ENCODE data around the gene ADGRG3.

DNA sequence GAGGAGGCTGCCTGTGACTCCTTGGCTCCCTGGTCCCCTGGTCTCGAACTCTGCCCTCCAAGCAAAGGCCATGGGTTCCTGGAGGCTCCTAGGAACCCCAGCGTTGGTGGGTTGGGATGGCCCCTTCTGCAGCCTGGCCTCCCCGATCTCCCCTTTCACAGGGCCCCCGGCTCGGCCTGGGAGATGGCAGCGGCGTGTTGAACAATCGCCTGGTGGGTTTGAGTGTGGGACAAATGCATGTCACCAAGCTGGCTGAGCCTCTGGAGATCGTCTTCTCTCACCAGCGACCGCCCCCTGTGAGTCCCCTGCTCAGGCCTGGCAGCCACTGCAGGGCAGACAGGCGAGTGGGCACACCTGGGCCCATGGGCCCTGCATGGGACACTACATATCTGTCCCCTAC is 10.9 kb downstream of the ADGRG3 start:
- TF ChIP-seq, protein P1, sequence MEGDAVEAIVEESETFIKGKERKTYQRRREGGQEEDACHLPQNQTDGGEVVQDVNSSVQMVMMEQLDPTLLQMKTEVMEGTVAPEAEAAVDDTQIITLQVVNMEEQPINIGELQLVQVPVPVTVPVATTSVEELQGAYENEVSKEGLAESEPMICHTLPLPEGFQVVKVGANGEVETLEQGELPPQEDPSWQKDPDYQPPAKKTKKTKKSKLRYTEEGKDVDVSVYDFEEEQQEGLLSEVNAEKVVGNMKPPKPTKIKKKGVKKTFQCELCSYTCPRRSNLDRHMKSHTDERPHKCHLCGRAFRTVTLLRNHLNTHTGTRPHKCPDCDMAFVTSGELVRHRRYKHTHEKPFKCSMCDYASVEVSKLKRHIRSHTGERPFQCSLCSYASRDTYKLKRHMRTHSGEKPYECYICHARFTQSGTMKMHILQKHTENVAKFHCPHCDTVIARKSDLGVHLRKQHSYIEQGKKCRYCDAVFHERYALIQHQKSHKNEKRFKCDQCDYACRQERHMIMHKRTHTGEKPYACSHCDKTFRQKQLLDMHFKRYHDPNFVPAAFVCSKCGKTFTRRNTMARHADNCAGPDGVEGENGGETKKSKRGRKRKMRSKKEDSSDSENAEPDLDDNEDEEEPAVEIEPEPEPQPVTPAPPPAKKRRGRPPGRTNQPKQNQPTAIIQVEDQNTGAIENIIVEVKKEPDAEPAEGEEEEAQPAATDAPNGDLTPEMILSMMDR (IDR thresholded peaks at IDR 0.05; ENCODE audit: low read depth, low read length), result no peak
- no peak for TF ChIP-seq POLR2A (IDR thresholded peaks at IDR 0.05; ENCODE audit: extremely low read depth, insufficient read length)
- no peak for TF ChIP-seq MYC (IDR thresholded peaks at IDR 0.05; ENCODE audit: low read depth, low read length)
